H1 (cell line): ENCODE results near the gene COL8A1. TPM values are rescaled to one million over a fixed set of nuclear protein-coding genes. Genes with fewer than 3 reads are reported as not detected.

Experiments used
- CTCF ChIA-PET: fragments of 300-600 bp; sonication (Branson Sonifier 250); formaldehyde crosslinking; loops from one replicate; lab custom pipeline; 2021; ENCODE audit not compliant: partially characterized antibody; lab: Charles Lee
- POLR2A ChIA-PET: fragments of 300-600 bp; sonication (Branson Sonifier 250); formaldehyde crosslinking; loops from one replicate; lab custom pipeline; 2021; ENCODE audit warnings: inconsistent platforms; ENCODE audit not compliant: partially characterized antibody; lab: Charles Lee
- DNase-seq, 2 experiments: peaks; one replicate each; pipeline versions ENCODE4 v3.0.0 to v3.0.0-alpha.2; 2010 to 2022; ENCODE audit warnings: low spot score in 2 of 2, low read depth in 1 of 2, mixed read lengths in 1 of 2
- FAIRE-seq: peaks from 2 replicates; lab custom pipeline; 2011; peaks lifted over from hg19 to GRCh38; lab: Jason Lieb, UNC
- H2AFZ ChIP-seq: 2 replicates; pipeline ENCODE4 v1.8.1; 2012; ENCODE audit warnings: low read length, inconsistent platforms
- H2AK5ac ChIP-seq: 2 replicates; pipeline ENCODE4 v1.6.1; 2013; ENCODE audit warnings: low read depth, low read length
- H2BK120ac ChIP-seq: replicated peaks from 2 replicates; pipeline ENCODE3; 2013; ENCODE audit warnings: low read depth, low read length, inconsistent platforms
- H2BK12ac ChIP-seq: 2 replicates; pipeline ENCODE4 v1.6.1; 2013; ENCODE audit warnings: low read depth, low read length
- H2BK15ac ChIP-seq: 2 replicates; pipeline ENCODE4 v1.6.1; 2013; ENCODE audit warnings: low read length
- H2BK20ac ChIP-seq: 2 replicates; pipeline ENCODE4 v1.6.1; 2013; ENCODE audit warnings: low read length
- H2BK5ac ChIP-seq: 2 replicates; pipeline ENCODE4 v1.6.1; 2013; ENCODE audit warnings: low read depth, low read length
- H3K14ac ChIP-seq: 2 replicates; pipeline ENCODE4 v1.6.1; 2013; ENCODE audit warnings: inconsistent platforms; ENCODE audit not compliant: insufficient read length
- H3K18ac ChIP-seq: 2 replicates; pipeline ENCODE4 v1.6.1; 2013; ENCODE audit warnings: low read length; ENCODE audit errors: extremely low read depth
- H3K23ac ChIP-seq: 2 replicates; pipeline ENCODE4 v1.6.1; 2013; ENCODE audit warnings: inconsistent platforms; ENCODE audit not compliant: insufficient read length
- H3K23me2 ChIP-seq: 2 replicates; pipeline ENCODE4 v1.6.1; 2013; ENCODE audit warnings: low read depth, low read length
- H3K27ac ChIP-seq: 2 replicates; pipeline ENCODE4 v1.6.1; 2011; ENCODE audit warnings: low read depth, low read length, inconsistent platforms
- H3K27me3 ChIP-seq, 4 experiments: replicated peaks in 1 of 4; 1 replicate in 1 of 4; 2 replicates in 3 of 4; pipeline versions ENCODE4 v1.6.1 to v1.8.1; 2011 to 2013; ENCODE audit warnings: low read length in 3 of 4, mild to moderate bottlenecking in 3 of 4, inconsistent platforms in 2 of 4, mixed read lengths in 2 of 4, moderate library complexity in 1 of 4; ENCODE audit not compliant: control insufficient read depth in 3 of 4, insufficient read depth in 3 of 4; ENCODE audit errors: extremely low read depth in 1 of 4
- H3K36me3 ChIP-seq, 4 experiments: 2 replicates each; pipeline versions ENCODE4 v1.6.1 to v1.8.1; 2011 to 2013; ENCODE audit warnings: mild to moderate bottlenecking in 4 of 4, low read length in 3 of 4, moderate library complexity in 2 of 4, control low read depth in 1 of 4, inconsistent platforms in 1 of 4; ENCODE audit not compliant: insufficient read depth in 4 of 4, control insufficient read depth in 2 of 4
- H3K4ac ChIP-seq: replicated peaks from 2 replicates; pipeline ENCODE3; 2013; ENCODE audit warnings: low read length, low read depth, mixed read lengths, inconsistent platforms; ENCODE audit not compliant: insufficient read length
- H3K4me1 ChIP-seq, 4 experiments: replicated peaks in 1 of 4; 1 replicate in 1 of 4; 2 replicates in 3 of 4; pipeline versions ENCODE4 v1.6.1 to v1.8.1; 2011 to 2013; ENCODE audit warnings: low read length in 3 of 4, inconsistent platforms in 2 of 4, mixed read lengths in 1 of 4; ENCODE audit not compliant: insufficient read depth in 4 of 4, control insufficient read depth in 3 of 4
- H3K4me2 ChIP-seq, 2 experiments: 2 replicates each; pipeline versions ENCODE4 v1.6.1 to v1.8.1; 2011 to 2013; ENCODE audit warnings: low read depth in 2 of 2, low read length in 2 of 2, control low read depth in 1 of 2, inconsistent platforms in 1 of 2, mild to moderate bottlenecking in 1 of 2; ENCODE audit not compliant: insufficient read depth in 1 of 2
- H3K4me3 ChIP-seq, 4 experiments: fragments of 200-600, 300-600 bp in 1 of 4; sonication (generic), shearing (Covaris generic), sonication (Bioruptor Twin) in 1 of 4; 2 replicates each; pipeline versions ENCODE4 v1.5.1 to v1.8.1; 2011 to 2016; ENCODE audit warnings: low read length in 4 of 4, low read depth in 3 of 4, control low read depth in 2 of 4, inconsistent platforms in 2 of 4, mild to moderate bottlenecking in 2 of 4, mixed read lengths in 1 of 4, moderate library complexity in 1 of 4; ENCODE audit not compliant: insufficient read depth in 2 of 4; ENCODE audit errors: extremely low read depth in 1 of 4
- H3K56ac ChIP-seq: replicated peaks from 2 replicates; pipeline ENCODE3; 2013; ENCODE audit warnings: low read depth, mild to moderate bottlenecking, mixed read lengths, low read length, inconsistent platforms; ENCODE audit not compliant: insufficient read length
- H3K79me1 ChIP-seq: 2 replicates; pipeline ENCODE4 v1.6.1; 2013; ENCODE audit warnings: low read depth, low read length, control low read depth
- H3K79me2 ChIP-seq, 2 experiments: 2 replicates each; pipeline versions ENCODE4 v1.6.1 to v1.8.1; 2012 to 2013; ENCODE audit warnings: low read length in 2 of 2, mild to moderate bottlenecking in 2 of 2, inconsistent platforms in 1 of 2; ENCODE audit not compliant: insufficient read depth in 2 of 2, control insufficient read depth in 1 of 2
- H3K9ac ChIP-seq, 4 experiments: replicated peaks in 1 of 4; 1 replicate in 1 of 4; 2 replicates in 3 of 4; pipeline versions ENCODE4 v1.6.1 to v1.8.1; 2011 to 2013; ENCODE audit warnings: low read depth in 3 of 4, low read length in 3 of 4, control low read depth in 2 of 4, mild to moderate bottlenecking in 2 of 4, moderate library complexity in 2 of 4, inconsistent platforms in 1 of 4; ENCODE audit errors: extremely low read depth in 1 of 4
- H3K9me3 ChIP-seq, 2 experiments: 2 replicates each; pipeline versions ENCODE4 v1.6.1 to v1.8.1; 2012 to 2013; ENCODE audit warnings: mild to moderate bottlenecking in 2 of 2, moderate library complexity in 2 of 2, control low read depth in 1 of 2, inconsistent platforms in 1 of 2, low read depth in 1 of 2, low read length in 1 of 2, mixed read lengths in 1 of 2; ENCODE audit not compliant: insufficient read depth in 2 of 2
- H4K20me1 ChIP-seq, 2 experiments: replicated peaks in 1 of 2; 2 replicates each; pipeline versions ENCODE3 to v1.8.1; 2011 to 2013; ENCODE audit warnings: inconsistent platforms in 2 of 2, low read length in 2 of 2, mild to moderate bottlenecking in 1 of 2; ENCODE audit not compliant: insufficient read depth in 2 of 2, control insufficient read depth in 1 of 2
- H4K5ac ChIP-seq: 2 replicates; pipeline ENCODE4 v1.6.1; 2013; ENCODE audit warnings: low read length, low read depth, mixed read lengths, inconsistent platforms; ENCODE audit not compliant: insufficient read length
- H4K8ac ChIP-seq: 2 replicates; pipeline ENCODE4 v1.8.0; 2013; ENCODE audit warnings: mild to moderate bottlenecking, moderate library complexity, low read length, inconsistent platforms; ENCODE audit not compliant: insufficient read depth; ENCODE audit errors: extremely low read depth
- H4K91ac ChIP-seq: replicated peaks from 2 replicates; pipeline ENCODE3; 2013; ENCODE audit warnings: low read length, mixed read lengths, inconsistent platforms; ENCODE audit not compliant: insufficient read length
- CBX5 ChIP-seq: fragments of 300-800, 300-1000 bp; sonication (generic); IDR thresholded peaks from 2 replicates; pipeline ENCODE4 v1.7.1; 2016; ENCODE audit warnings: antibody characterized with exemption, low read length, low read depth
- GTF2F1 ChIP-seq: IDR thresholded peaks from 2 replicates; pipeline ENCODE4 v1.6.1; 2012; ENCODE audit warnings: low read depth, low read length, improper control_type of control experiment, borderline replicate concordance
- KDM1A ChIP-seq: fragments of 200-600, 300-600 bp; sonication (generic); IDR thresholded peaks from 2 replicates; pipeline ENCODE4 v1.7.1; 2016; ENCODE audit warnings: mild to moderate bottlenecking, low read length, borderline replicate concordance
- RAD21 ChIP-seq, 2 experiments: IDR thresholded peaks in 1 of 2; conservative IDR thresholded peaks in 1 of 2; 2 replicates each; pipeline ENCODE4 v1.6.1; 2011; ENCODE audit warnings: low read depth in 2 of 2, low read length in 2 of 2, improper control_type of control experiment in 1 of 2, inconsistent platforms in 1 of 2, mild to moderate bottlenecking in 1 of 2, moderate library complexity in 1 of 2
- RNF2 ChIP-seq: fragments of 200-900, 300-1000 bp; sonication (generic); IDR thresholded peaks from 2 replicates; pipeline ENCODE4 v1.7.1; 2016; ENCODE audit warnings: borderline replicate concordance, low read depth, mild to moderate bottlenecking, antibody characterized with exemption, low read length; ENCODE audit not compliant: poor library complexity, severe bottlenecking; ENCODE audit errors: missing control alignments
- YY1 ChIP-seq: IDR thresholded peaks from 2 replicates; pipeline ENCODE4 v1.6.1; 2011; ENCODE audit warnings: low read depth, mild to moderate bottlenecking, low read length
- WGBS, 2 experiments: shearing (Covaris generic) in 1 of 2; methylation state at CpG; one replicate each; pipeline versions ENCODE4 v1.1.6 to v1.1.7; 2013 to 2015; ENCODE audit warnings: low lambda C conversion rate in 2 of 2, mixed read lengths in 2 of 2, inconsistent platforms in 1 of 2, low coverage in 1 of 2, missing lambda C conversion rate in 1 of 2; ENCODE audit not compliant: insufficient replicate concordance in 2 of 2, insufficient coverage in 1 of 2, insufficient read length in 1 of 2; ENCODE audit errors: extremely low coverage in 1 of 2, missing lambda C conversion rate in 1 of 2; 5-methylcytosine and 5-hydroxymethylcytosine counted together
- polyA plus RNA-seq, 7 experiments: library from polyadenylated mRNA; depleted of rRNA in 3 of 7; stranded (reverse) in 5 of 7; unstranded in 2 of 7; fragments of >200 nt in 5 of 7; fragments of 200-250 nt in 2 of 7; gene quantifications; 1 replicate in 5 of 7; 2 replicates in 1 of 7; 4 replicates in 1 of 7; pipeline versions ENCODE4 v1.2.1 to v1.2.3, GENCODE V29; 2011 to 2013; ENCODE audit warnings: missing spikeins in 2 of 7, mixed read lengths in 2 of 7
- total RNA-seq: library from RNA; stranded (reverse); fragmentation: NEBNext Ultra II Directional; extraction: Animal tissue kit (Norgen Biotek cat#: 25700); gene quantifications from 2 replicates; pipeline ENCODE4 v1.2.1, GENCODE V29; 2021
- TF ChIP-seq, protein P1 (sequence below): IDR thresholded peaks from 2 replicates; pipeline ENCODE4 v1.6.1; 2011; ENCODE audit warnings: low read length, improper control_type of control experiment

Gene COL8A1
- total and polyA plus RNA-seq, 2 of the 8 experiments (the other 6 are each of a cell fraction or from before 2014, with no cell fraction given): 0.21 to 1.2 TPM

- FAIRE-seq: no peak
- Histone ChIP-seq H4K8ac (no peak overlapping the region), H3K18ac (no peak overlapping the region), H3K79me2 (no peaks in the 10 kb centered on the region), H2BK12ac (no peak overlapping the region), H3K79me1 (no peaks in the 10 kb centered on the region), H2BK5ac (no peak overlapping the region), H2BK120ac (no peak overlapping the region), H4K91ac (no peak overlapping the region), H3K27me3 (no peaks in the 10 kb centered on the region; a peak in 1 of 7 replicates), H3K27ac (no peak overlapping the region), H3K23ac (no peak overlapping the region), H3K36me3 (no peaks in the 10 kb centered on the region), H3K4ac (no peak overlapping the region), H4K20me1 (no peaks in the 10 kb centered on the region), H2BK20ac (no peak overlapping the region), H2BK15ac (no peak overlapping the region), H2AK5ac (no peak overlapping the region), H3K9me3 (no peaks in the 10 kb centered on the region), H3K4me3 (no peak overlapping the region), H2AFZ (peak overlapping the region; percentile 68; the same call in 1 of the 2 replicates), H3K9ac (no peak overlapping the region), H3K4me1 (peaks cover 0 to 4% (median 2%) of the 10 kb centered on the region in 4 experiments; a peak in 1 of 7 replicates), H3K14ac (no peak overlapping the region), H3K23me2 (no peaks in the 10 kb centered on the region), H3K56ac (no peak overlapping the region), H3K4me2 (no peak overlapping the region), H4K5ac (no peak overlapping the region)
- DNase-seq: no peak
- WGBS, 2 experiments: 85% methylated on average over 5 of the region's 5 CpGs; no CpG with 5 or more reads in 1 of the 2 experiments
- ChIA-PET POLR2A (no interaction called here), CTCF (interaction anchor here (0.5 to 6.9 kb wide), 36 partner anchors 8 to 1342 kb away, joined by 3 to 49 read pairs (median 4); partner anchors contain the start of gene COL8A1)
- TF ChIP-seq, protein P1, sequence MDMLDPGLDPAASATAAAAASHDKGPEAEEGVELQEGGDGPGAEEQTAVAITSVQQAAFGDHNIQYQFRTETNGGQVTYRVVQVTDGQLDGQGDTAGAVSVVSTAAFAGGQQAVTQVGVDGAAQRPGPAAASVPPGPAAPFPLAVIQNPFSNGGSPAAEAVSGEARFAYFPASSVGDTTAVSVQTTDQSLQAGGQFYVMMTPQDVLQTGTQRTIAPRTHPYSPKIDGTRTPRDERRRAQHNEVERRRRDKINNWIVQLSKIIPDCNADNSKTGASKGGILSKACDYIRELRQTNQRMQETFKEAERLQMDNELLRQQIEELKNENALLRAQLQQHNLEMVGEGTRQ: no peak
- TF ChIP-seq KDM1A: no peak
- no peak for TF ChIP-seq CBX5
- no peak for TF ChIP-seq RNF2
- no peak for TF ChIP-seq YY1
- TF ChIP-seq GTF2F1: no peak
- peak; percentile 52 to 64; a peak in 3 of 4 replicates for TF ChIP-seq RAD21 (IDR thresholded peaks at IDR 0.05 in 1 of 2, conservative IDR thresholded peaks at IDR 0.05 in 1 of 2; ENCODE audit: low read depth in 2 of 2, low read length in 2 of 2)
These were observed 7.1 kb downstream of the COL8A1 start for GRCh38 chr3:99645277-99646106.
